ENCODE data around the gene ELANE.

The ELANE gene

DNA sequence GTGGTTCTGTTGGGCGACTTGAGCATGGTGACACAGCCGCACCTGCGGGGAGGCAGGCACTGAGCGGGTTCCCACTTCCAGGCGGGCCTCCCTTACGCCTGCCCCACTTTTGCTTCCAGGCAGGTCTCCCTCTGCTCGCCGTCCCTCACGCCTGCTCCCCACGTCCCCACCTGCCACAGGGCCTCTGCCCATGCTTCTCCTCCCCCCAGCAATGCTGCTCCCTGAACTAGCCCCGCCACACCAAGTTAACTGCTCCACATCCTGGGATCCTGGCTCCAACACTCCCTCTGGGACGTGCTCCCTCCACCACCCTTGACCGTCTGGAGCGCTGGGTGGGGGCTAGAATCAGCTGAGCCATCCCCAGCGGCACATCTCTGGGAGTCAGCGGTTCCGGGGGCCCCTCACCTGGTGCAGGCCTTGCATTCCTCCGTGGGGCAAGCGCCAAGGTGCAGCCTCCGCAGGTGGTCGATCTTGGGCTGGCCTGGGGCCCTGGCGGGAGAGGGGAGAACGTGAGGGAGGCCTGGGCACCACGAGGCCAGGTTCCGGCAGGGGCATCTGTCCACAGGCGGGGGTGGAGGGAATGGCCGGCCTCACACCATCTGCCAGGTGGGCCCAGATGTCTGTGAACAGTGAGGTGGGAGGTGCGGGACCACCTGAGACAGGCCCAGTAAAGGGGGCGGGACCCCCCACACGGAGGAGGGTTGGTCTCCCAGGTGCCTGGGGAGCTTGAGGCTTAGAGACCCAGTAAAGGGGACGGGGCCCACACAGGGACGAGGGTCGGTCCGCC is 16.5 kb downstream of the ELANE start:
- TF ChIP-seq, protein P1, sequence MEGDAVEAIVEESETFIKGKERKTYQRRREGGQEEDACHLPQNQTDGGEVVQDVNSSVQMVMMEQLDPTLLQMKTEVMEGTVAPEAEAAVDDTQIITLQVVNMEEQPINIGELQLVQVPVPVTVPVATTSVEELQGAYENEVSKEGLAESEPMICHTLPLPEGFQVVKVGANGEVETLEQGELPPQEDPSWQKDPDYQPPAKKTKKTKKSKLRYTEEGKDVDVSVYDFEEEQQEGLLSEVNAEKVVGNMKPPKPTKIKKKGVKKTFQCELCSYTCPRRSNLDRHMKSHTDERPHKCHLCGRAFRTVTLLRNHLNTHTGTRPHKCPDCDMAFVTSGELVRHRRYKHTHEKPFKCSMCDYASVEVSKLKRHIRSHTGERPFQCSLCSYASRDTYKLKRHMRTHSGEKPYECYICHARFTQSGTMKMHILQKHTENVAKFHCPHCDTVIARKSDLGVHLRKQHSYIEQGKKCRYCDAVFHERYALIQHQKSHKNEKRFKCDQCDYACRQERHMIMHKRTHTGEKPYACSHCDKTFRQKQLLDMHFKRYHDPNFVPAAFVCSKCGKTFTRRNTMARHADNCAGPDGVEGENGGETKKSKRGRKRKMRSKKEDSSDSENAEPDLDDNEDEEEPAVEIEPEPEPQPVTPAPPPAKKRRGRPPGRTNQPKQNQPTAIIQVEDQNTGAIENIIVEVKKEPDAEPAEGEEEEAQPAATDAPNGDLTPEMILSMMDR (IDR thresholded peaks at IDR 0.05; ENCODE audit: insufficient read depth, low read depth, low read length, missing control alignments): no peak
- H3K4me3 ChIP-seq (ENCODE audit: low read length): no peak overlapping the region

DNA sequence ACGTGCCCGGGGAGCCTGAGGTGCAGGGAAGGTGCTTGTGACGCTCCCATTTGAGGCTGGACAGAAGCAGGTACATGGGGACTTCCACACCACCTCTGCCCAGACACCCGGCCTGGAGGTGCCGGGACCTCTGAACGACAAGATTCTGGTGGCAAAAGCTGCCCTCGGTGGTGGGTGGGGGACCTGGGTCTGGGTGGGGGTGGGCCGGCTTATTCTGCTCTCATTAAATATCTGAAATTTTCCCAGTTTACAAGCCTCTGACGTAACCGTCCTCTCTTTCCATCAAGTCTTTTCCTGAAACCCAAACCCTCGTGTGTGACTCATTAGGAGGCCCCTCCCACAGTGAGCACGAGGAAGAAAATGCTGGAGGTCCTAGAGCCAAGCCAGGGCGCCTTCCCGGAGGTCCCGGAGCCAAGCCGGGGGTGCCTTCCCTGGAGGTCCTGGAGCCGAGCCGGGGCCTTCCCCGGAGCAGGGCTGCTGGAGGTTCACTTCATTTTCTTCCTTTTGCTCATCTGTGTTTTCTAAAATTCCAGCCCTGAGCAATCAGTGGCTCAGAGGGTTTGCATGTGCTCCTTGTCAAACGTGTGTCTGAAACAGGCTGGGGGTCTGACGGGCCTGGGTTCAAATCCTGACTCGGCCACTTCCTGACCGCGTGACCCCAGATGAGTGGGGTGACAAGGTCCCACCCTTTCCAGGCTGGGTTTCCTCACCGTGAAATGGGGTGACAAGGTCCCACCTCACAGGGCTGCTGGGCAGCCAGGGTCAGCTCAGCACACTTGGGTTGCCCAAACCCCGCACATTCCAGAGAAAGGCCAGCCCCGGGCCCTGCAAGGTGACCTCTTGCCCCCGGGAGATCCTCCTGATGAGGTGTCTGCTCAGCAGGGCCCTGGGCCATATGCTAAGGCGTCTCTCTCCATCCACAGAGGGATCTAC is 17.4 kb downstream of the ELANE start:
- TF ChIP-seq, protein P1 (IDR thresholded peaks at IDR 0.05; ENCODE audit: insufficient read depth, low read depth, low read length, missing control alignments): no peak
- H3K4me3 ChIP-seq (ENCODE audit: low read length): no peak overlapping the region
- DNase-seq (ENCODE audit: low read depth): peak; percentile 83

More for the DNA sequence above, 16.5 kb downstream of the ELANE start:
- no peak for DNase-seq (ENCODE audit: low read depth)

DNA sequence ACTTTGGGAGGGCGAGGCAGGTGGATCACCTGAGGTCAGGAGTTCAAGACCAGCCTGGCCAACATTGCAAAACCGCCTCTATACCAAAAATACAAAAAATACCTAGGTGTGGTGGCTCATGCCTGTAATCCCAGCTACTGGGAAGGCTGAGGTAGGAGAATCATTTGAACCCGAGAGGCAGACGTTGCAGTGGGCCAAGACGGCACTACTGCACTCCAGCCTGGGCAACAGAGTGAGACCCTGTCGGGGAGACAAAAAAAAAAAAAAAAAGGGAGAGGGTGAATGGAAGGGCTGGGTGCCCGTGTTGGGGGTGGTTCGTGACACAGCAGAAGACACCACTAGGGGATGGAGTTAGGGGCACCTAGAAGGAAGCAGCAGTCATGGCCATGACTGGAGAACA is 18.2 kb downstream of the ELANE start:
- H3K4me3 ChIP-seq (ENCODE audit: low read length): no peak overlapping the region
- TF ChIP-seq, protein P1 (IDR thresholded peaks at IDR 0.05; ENCODE audit: insufficient read depth, low read depth, low read length, missing control alignments): no peak
- no peak for DNase-seq (ENCODE audit: low read depth)

DNA sequence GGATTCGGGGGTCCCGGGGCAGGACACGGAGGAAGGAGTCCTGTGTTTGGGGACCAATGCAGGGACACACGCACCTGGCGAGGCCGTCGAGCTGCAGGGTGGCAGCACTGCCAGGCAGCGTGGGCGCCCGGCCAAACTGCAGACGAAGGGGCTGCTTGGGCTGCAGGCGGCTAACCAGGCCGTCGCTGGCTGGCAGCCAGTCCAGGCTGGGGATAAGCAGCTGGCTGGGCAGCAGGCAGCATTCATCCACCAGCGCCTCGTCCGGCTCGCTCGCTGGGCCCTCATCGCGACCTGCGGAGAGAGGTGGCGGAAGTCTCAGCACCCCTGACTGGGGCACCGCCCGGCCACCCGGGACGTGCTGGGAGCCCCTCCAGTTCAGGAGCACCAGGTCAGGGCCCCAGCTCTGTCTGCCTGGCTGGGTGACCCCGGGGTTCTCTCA is 18.9 kb downstream of the ELANE start:
- TF ChIP-seq, protein P1 (IDR thresholded peaks at IDR 0.05; ENCODE audit: insufficient read depth, low read depth, low read length, missing control alignments): no peak
- DNase-seq (ENCODE audit: low read depth): no peak
- H3K4me3 ChIP-seq (ENCODE audit: low read length): no peak overlapping the region

DNA sequence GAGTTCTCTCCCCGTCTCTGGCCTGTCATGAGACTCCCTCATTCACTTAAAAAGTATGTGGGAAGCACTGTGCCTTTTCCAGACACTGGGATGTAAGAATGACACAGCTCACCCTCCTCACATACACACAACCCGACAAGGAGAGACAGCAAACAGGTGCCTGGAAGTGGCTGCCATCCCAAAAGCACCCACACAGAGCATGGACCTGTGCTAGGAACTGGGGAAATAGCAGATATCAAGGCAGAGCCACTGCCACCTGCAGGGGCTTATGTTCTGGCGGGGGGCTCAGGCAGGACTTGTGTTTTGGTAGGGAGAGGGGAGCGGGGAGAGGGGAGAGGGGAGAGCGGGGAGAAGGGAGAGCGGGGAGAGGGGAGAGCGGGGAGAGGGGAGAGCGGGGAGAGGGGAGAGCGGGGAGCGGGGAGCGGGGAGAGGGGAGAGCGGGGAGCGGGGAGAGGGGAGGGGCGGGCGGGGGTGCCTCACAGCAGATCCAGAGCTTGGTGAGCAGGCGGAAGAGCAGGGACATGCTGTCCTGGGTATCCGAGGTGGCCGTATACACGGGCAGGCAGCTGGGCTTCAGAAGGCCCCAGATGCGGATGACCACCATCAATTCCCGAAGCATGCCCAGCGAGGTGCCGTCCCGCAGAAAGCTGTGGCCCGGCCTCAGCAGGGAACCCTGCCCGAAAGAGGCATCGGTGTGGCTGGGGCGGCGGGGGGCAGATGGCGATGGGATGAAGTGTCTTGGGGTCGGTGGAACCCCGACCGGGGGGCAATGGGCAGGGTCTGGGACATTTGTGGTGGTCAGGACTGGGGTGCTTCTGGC is 19.6 kb downstream of the ELANE start:
- H3K4me3 ChIP-seq (ENCODE audit: low read length): no peak overlapping the region

More for the DNA sequence above, 19.6 kb downstream of the ELANE start:
- TF ChIP-seq, protein P1 (IDR thresholded peaks at IDR 0.05; ENCODE audit: insufficient read depth, low read depth, low read length, missing control alignments): no peak
- DNase-seq (ENCODE audit: low read depth): no peak

All from epithelial cell of esophagus (primary cell).